ENCODE results near the gene TP73.
"Not testable (repeated sequence)": the region's sequence is repeated elsewhere in the genome, so short reads cannot be mapped to it uniquely, and the experiment has no call there.

Gene TP73

GRCh38 chr1:3618881-3619671 is 33.2 kb upstream of the TP73 start:
- DNase-seq: peak; percentile 39

DNA sequence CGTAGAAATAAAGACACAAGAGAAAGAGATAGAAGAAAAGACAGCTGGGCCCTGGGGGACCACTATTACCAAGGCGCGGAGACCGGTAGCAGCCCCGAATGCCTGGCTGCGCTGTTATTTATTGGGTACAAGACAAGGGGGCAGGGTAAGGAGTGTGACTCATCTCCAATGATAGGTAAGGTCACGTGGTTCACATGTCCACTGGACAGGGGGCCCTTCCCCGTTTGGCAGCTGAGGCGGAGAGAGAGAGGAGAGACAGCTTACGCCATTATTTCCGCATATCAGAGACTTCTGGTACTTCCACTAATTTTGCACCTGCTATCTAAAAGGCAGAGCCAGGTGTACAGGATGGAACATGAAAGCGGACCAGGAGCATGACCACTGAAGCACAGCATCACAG is 31.6 kb upstream of the TP73 start:
- DNase-seq: no peak

GRCh38 chr1:3621151-3621671 is 31.1 kb upstream of the TP73 start:
- DNase-seq: peak; percentile 54

DNA sequence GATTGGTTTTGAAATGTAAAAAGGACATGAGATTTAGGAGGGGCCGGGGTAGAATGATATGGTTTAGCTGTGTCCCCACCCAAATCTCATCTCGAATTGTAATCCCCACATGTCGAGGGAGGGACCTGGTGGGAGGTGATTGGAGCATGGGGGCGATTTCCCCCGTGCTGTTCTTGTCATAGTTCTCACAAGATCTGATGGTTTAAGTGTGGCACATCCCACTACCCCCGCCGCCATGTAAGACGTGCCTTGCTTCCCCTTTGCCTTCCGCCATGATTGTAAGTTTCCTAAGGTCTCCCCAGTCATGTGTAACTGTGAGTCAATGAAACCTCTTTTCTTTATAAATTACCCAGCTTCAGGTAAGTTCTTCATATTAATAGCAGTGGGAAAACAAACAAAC is 30.2 kb upstream of the TP73 start:
- DNase-seq: not testable (repeated sequence)

GRCh38 chr1:3623441-3624199 is 28.7 kb upstream of the TP73 start:
- no peak for DNase-seq

GRCh38 chr1:3624200-3625136 is 27.8 kb upstream of the TP73 start, which contains the start of gene TPRG1L:
TSS of gene TPRG1L (plus strand) at chr1:3625015. CDS start at chr1:3625073, 58 bp downstream.
- peak; percentile 94 for DNase-seq

DNA sequence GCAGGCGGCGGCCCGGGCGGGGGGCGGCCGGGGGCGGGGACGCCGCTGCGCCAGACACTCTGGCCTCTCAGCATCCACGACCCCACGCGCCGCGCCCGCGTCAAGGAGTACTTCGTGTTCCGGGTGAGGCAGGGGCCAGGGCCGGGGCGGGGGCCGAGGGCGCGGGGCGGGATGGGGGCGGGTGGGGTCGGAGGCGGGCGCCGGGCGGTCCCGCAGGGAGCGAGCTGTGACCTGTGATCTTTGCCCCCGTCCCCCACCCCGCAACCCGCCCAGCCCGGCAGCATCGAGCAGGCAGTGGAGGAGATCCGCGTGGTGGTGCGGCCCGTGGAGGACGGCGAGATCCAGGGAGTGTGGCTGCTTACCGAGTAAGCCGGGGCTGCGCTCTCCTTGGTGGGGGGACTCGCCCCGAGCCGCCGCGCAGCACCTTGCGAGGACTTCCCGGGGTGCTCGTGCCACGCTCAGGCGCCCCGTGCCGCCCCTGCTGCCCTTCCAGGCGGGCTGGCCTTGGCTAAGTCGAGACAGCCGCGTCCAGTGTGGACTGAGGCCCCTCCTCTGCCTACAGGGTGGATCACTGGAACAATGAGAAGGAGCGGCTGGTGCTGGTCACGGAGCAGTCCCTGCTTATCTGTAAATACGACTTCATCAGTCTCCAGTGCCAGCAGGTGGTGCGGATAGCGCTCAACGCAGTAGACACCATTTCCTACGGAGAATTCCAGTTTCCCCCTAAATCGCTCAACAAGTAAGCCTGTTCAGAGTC is 27.0 kb upstream of the TP73 start:
- DNase-seq: no peak

- DNase-seq: no peak
Measured at GRCh38 chr1:3626025-3626424, 26.3 kb upstream of the TP73 start.

GRCh38 chr1:3627515-3628253 is 24.6 kb upstream of the TP73 start:
- no peak for DNase-seq

- no peak for DNase-seq
Measured at GRCh38 chr1:3628445-3628844, 23.9 kb upstream of the TP73 start.

DNA sequence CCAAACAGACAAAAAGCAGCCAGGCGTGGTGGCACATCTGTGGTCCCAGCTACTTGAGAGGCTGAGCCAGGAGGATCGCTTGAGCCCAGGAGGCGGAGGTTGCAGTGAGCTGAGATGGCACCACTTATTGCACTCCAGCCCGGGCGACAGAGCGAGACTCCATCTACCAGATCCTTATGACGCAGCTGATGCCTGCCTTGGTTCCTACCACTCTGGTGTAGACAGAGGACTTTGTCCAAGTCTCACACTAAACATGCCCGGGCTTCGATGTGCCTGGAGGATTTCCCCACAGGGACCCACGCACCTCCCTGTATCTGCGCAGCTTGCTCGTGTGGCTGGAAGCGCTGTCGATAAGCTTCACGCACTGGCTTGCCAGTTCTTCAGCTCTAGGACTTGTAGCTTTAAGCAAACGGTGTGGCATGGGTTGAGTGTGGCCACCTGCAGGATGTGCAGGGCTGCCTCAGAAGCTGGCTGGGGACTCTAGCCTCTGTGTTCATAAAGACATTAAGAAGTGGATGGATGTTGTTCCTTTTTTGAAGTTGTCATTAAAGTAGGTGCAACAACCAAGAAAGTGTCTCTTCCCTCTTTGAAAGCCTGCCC is 22.7 kb upstream of the TP73 start:
- DNase-seq: no peak

GRCh38 chr1:3630161-3630611 is 22.1 kb upstream of the TP73 start:
- DNase-seq: no peak

DNA sequence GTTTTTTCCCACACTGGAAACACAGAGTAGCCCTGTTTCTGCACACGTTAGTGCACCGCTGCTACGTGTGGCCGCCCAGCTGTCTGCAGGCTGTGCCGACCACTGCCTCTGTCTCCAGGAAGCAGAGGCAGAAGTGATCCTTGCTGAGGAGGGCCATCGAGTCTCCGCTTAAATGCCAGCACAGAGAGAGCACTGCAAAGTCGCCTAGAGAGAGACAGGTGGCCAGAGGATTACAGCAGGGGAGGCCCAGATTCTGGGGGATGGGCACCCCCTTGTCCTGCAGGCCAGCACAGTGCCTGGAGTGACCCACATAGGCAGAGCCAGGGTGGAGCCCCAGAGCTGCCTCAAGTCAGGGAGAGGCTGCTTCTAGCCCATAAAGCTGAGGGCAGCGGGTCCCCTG is 21.4 kb upstream of the TP73 start:
- no peak for DNase-seq

DNA sequence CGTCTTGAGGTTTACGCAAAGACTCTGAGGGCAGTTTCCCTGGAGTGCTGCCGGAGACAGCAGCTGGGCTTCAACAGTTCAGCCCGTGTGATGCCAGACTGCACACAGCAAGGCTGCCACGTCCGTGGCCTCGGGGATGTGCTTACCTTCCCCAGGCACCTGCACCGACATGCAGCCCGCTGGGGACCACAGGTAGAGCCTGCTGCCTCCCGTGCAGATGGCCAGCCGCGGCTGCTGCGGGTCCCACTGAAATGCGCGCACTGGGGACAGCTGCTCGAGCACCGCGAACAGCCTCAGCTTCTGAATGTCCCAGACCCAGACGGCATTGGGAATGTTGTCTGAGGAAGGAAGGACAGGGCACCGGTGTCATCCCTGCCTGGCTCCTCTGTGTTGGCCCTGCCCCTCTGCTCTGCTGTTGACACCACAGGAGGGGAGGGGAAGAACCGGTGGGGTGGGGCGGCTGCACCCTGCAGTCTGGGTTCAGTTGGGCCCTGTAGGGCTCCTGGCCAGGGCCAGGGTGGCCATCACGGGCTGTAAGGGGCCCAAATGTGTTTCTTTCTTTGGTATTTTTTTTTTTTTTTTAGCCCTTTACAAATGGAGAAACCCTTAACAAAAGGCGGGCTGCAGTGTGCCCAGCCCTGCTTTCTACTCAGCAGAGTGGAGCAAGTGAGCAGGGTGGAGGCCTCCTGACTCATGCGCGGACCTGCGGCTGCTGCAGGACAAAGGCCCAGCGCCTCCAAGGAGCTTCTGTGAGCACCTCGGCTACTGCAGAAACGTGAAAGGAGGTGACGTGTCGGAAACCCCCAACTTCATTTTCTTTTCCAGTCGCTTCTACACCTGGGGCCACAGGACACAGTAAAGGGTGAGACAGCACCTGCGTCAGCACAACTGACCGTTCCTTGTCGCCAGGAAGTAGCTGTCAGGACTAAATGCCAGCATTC is 20.7 kb upstream of the TP73 start:
- no peak for DNase-seq

GRCh38 chr1:3632298-3632697 is 20.0 kb upstream of the TP73 start:
- DNase-seq: no peak

- no peak for DNase-seq
Measured at GRCh38 chr1:3632716-3633343, 19.5 kb upstream of the TP73 start.

GRCh38 chr1:3633344-3634058 is 18.8 kb upstream of the TP73 start:
- no peak for DNase-seq

DNA sequence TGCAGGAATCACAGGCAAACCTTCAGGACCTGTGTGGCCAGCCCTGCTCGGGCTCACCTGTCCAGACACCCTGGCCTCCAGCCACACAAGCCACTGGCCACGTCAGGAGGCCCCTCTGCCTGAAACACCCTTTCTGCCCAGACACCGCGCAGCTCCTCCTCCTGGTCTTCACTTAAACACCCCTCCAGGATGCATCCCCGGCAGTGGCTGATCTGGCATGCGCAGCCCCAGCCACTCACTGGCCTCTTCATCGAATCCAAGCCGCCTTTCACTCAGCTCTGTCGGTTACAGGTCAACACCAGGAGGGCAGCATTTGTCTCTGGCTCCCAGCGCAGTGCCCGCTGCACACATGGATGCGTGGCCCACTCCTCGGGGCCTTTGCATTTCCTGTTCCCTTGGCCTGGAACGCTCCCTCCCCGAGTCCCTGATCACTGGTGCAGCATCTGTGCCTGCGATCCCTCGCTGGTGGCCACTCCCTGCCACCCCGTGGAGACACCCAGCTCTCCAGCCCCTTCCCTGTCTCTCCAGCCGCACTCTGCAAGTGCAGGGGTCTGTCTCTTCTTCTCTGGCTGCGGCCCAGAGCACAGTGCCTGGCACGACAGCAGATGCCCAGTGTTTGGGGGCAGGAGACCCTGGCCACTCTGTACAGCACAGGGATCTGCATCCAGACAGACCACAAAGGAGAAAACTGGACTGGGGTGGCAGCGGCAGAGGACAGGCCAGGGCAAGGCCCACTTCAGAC is 18.1 kb upstream of the TP73 start:
- DNase-seq: no peak
